ENCODE measurements around the gene SPON2.

- TF ChIP-seq ZNF70 (CRISPR knock-in tag; IDR thresholded peaks at IDR 0.05) (no peak), ARNTL (CRISPR knock-in tag; IDR thresholded peaks at IDR 0.05; ENCODE audit: borderline replicate concordance, low read depth) (no peak), SNAI2 (CRISPR knock-in tag; IDR thresholded peaks at IDR 0.05) (no peak), CSDC2 (CRISPR knock-in tag; IDR thresholded peaks at IDR 0.05) (no peak), GLIS3 (CRISPR knock-in tag; IDR thresholded peaks at IDR 0.05) (no peak), TOX (CRISPR knock-in tag; IDR thresholded peaks at IDR 0.05; ENCODE audit: borderline replicate concordance) (no peak), BACH2 (CRISPR knock-in tag; IDR thresholded peaks at IDR 0.05; ENCODE audit: borderline replicate concordance) (no peak), PPARA (CRISPR knock-in tag; IDR thresholded peaks at IDR 0.05; ENCODE audit: borderline replicate concordance) (no peak), POU6F1 (CRISPR knock-in tag; IDR thresholded peaks at IDR 0.05; ENCODE audit: borderline replicate concordance, low read depth) (no peak)
- TF ChIP-seq, protein P1, sequence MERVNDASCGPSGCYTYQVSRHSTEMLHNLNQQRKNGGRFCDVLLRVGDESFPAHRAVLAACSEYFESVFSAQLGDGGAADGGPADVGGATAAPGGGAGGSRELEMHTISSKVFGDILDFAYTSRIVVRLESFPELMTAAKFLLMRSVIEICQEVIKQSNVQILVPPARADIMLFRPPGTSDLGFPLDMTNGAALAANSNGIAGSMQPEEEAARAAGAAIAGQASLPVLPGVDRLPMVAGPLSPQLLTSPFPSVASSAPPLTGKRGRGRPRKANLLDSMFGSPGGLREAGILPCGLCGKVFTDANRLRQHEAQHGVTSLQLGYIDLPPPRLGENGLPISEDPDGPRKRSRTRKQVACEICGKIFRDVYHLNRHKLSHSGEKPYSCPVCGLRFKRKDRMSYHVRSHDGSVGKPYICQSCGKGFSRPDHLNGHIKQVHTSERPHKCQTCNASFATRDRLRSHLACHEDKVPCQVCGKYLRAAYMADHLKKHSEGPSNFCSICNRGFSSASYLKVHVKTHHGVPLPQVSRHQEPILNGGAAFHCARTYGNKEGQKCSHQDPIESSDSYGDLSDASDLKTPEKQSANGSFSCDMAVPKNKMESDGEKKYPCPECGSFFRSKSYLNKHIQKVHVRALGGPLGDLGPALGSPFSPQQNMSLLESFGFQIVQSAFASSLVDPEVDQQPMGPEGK (CRISPR knock-in tag; IDR thresholded peaks at IDR 0.05; ENCODE audit: borderline replicate concordance) = no peak
- TF ChIP-seq, protein P2, sequence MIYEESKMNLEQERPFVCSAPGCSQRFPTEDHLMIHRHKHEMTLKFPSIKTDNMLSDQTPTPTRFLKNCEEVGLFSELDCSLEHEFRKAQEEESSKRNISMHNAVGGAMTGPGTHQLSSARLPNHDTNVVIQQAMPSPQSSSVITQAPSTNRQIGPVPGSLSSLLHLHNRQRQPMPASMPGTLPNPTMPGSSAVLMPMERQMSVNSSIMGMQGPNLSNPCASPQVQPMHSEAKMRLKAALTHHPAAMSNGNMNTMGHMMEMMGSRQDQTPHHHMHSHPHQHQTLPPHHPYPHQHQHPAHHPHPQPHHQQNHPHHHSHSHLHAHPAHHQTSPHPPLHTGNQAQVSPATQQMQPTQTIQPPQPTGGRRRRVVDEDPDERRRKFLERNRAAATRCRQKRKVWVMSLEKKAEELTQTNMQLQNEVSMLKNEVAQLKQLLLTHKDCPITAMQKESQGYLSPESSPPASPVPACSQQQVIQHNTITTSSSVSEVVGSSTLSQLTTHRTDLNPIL (CRISPR knock-in tag; IDR thresholded peaks at IDR 0.05; ENCODE audit: low read depth) = no peak
- TF ChIP-seq, protein P3, sequence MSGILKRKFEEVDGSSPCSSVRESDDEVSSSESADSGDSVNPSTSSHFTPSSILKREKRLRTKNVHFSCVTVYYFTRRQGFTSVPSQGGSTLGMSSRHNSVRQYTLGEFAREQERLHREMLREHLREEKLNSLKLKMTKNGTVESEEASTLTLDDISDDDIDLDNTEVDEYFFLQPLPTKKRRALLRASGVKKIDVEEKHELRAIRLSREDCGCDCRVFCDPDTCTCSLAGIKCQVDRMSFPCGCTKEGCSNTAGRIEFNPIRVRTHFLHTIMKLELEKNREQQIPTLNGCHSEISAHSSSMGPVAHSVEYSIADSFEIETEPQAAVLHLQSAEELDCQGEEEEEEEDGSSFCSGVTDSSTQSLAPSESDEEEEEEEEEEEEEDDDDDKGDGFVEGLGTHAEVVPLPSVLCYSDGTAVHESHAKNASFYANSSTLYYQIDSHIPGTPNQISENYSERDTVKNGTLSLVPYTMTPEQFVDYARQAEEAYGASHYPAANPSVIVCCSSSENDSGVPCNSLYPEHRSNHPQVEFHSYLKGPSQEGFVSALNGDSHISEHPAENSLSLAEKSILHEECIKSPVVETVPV (CRISPR knock-in tag; IDR thresholded peaks at IDR 0.05) = no peak
Observed at GRCh38 chr4:1154126-1154522, 18.3 kb downstream of the SPON2 start.
